VCaP (cell line): ENCODE measurements around the gene MGAT5B.

Experiments used
- H3K27ac ChIP-seq: fragments of 450-650 bp; 2 replicates; pipeline ENCODE4 v1.5.1; 2017
- CTCF ChIP-seq: fragments of 450-650 bp; conservative IDR thresholded peaks from 2 replicates; pipeline ENCODE4 v1.5.1; 2017; ENCODE audit warnings: mild to moderate bottlenecking, moderate library complexity

Gene MGAT5B

GRCh38 chr17:76929148-76929547 is 60.9 kb downstream of the MGAT5B start:
- no peak overlapping the region for H3K27ac ChIP-seq
- no peak for TF ChIP-seq CTCF

- no peak for TF ChIP-seq CTCF
- H3K27ac ChIP-seq: no peak overlapping the region
Observed at GRCh38 chr17:76929601-76930000, 61.4 kb downstream of the MGAT5B start.

GRCh38 chr17:76930107-76930506 is 61.9 kb downstream of the MGAT5B start:
- no peak overlapping the region for H3K27ac ChIP-seq
- TF ChIP-seq CTCF: no peak

- no peak overlapping the region for H3K27ac ChIP-seq
- no peak for TF ChIP-seq CTCF
Observed at GRCh38 chr17:76932402-76933333, 64.5 kb downstream of the MGAT5B start.

- no peak overlapping the region for H3K27ac ChIP-seq
- no peak for TF ChIP-seq CTCF
Observed at GRCh38 chr17:76934561-76935320, 66.5 kb downstream of the MGAT5B start.

- H3K27ac ChIP-seq: no peak overlapping the region
- TF ChIP-seq CTCF: no peak
Observed at GRCh38 chr17:76935331-76935730, 67.1 kb downstream of the MGAT5B start.

GRCh38 chr17:76937238-76937637 is 69.0 kb downstream of the MGAT5B start:
- no peak for TF ChIP-seq CTCF

More at GRCh38 chr17:76937238-76937637, 69.0 kb downstream of the MGAT5B start:
- H3K27ac ChIP-seq: no peak overlapping the region
